Hippocampal formation (tissue), 2 donors: Measurements from ENCODE around the gene TNKS2.
"Not testable (repeated sequence)": the region's sequence is repeated elsewhere in the genome, so short reads cannot be mapped to it uniquely, and the experiment has no call there.

Experiments
- DNase-seq, 2 donors: peaks; one replicate each; lab custom pipeline; 2025; lab: John Stamatoyannopoulos, UW

The TNKS2 gene

DNA sequence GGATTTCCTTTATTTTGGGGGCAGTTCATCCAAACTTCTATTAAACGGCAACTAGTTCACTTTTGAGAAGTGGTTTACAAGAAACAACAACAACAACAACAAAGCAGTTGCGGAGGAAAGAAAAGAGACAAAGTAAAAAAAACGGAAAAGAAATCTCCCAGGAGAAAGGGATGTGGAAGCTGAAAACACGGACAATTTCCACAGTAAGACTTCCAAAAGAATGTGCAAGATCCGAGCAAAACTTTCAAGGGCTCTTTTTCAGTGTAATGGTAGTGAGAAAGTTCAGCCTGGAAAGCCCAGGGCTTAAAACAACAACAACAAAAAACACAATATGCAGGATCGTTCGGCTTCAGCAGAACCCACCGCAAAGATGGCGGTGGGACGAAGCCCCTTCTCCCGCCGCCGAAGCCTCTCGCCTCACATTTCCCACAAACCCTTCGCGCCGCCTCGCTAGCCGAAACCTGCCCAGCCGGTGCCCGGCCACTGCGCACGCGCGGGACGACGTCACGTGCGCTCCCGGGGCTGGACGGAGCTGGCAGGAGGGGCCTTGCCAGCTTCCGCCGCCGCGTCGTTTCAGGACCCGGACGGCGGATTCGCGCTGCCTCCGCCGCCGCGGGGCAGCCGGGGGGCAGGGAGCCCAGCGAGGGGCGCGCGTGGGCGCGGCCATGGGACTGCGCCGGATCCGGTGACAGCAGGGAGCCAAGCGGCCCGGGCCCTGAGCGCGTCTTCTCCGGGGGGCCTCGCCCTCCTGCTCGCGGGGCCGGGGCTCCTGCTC lies at the start of gene TNKS2:
TSS of gene TNKS2 (plus strand) at position 553 of the 775 bp plus-strand sequence. CDS start 265 bp downstream, outside the sequence.
- peak; percentile 81 to 88 for DNase-seq

- not testable (repeated sequence) for DNase-seq
Observed at GRCh38 chr10:91749592-91749991, 48.6 kb upstream of the TNKS2 start.

DNA sequence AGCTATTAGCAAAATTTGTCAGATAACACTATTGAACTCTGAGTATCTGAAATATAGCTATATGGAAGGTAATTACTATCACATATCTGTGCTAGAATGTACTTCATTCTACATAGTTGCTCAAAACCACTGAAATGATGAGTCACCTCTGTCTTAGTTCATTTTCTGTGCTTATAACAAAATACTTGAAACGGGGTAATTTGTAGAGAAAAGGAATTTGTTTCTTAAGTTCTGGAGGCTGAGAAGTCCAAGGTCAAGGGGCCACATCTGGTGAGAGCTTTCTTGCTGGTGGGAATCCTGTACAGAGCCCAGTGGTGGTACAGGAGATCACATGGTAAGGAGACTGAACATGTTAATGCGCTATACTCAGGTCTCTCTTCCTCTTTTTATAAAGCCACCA lies 41.9 kb upstream of the TNKS2 start:
- no peak for DNase-seq

DNA sequence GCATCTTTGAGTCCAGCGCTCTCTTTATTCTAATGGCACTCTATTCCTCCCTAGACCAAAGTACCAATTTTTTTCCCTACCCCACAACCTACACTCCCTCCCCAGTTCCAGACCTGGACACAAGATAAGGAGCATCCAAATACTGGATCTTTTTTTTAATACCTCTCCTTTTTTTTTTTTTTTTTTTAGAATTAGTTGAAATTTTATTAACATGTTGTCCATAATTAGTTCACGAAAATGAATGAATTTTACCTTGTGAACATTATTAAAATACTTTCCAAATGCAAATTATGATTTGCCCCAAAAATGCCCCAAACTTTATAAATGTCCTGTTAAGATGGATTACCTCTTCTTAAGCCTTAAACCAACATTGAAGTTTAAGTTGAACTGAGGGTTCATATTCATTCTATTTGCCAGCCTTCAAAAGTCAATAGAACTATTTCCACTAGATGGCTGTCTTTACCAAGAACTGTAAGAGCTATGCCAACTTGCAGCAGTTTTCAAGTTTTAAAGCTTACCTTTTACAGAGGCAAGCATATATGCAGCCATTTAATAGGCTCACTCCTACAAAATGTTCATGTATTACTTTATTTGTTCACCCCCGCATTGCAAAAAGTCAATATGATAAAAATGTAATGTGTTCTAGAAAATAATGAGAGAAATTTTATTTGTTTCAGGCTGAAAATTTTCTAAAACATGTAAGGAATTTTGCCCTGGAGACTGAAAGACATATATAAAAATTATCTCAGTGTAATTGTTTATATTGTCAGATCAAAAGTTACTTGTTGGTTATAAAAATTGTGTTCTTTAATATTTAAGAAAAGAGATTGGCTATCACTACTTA lies 39.7 kb upstream of the TNKS2 start:
- peak in 1 of 2 donors; percentile 66 for DNase-seq

- no peak for DNase-seq
Observed at GRCh38 chr10:91759581-91759986, 38.6 kb upstream of the TNKS2 start.

DNA sequence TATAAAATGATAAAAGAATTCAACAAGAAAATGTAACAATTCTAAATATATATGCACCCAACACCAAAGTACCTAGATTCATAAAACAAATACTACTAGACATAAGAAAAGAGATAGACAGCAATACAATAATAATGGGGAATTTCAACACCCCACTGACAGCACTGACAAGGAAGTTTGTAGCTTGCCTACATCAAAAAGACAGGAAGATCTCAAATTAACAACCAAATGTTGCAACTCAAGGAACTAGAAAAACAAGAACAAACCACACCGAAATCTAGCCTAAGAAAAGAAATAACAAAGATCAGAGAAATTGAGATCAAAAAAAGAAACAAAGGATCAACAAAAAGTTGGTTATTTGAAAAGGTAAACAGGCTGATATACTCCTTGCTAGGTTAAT lies 36.5 kb upstream of the TNKS2 start:
- no peak for DNase-seq

DNA sequence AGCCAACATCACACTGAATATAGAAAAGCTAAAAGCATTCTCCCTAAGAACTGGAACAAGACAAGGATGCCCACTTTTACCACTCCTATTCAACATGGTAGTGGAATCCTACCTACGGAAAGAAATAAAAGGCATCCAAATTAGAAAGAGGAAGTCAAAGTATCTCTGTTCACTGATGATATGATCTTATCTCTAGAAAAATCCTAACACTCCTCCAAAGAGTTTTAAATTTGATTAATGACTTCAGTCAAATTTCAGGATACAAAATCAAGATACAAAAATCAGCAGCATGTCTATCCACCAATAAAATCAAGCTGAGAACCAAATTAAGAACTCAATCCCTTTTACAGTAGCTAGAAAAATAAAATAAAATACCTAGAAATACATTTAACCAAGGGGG lies 35.3 kb upstream of the TNKS2 start:
- DNase-seq: no peak

DNA sequence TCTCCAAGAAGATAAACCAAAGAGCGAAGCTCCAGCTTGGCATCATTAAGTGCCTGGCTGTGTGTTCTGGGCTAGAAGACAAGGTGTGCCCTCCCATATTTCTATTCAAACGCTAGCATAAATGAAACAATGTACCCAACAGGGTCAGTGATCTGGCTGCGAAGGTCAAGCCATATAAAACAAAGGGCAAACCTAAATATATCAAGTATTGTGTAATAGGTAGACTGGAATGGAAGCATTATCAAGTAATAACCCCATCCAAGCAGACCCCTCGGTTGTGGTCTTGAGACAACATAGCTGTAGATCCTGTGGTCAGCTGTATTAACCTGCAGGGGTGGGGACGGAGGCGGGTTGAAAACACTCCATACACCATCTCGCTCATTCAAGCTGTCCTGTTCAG lies 31.6 kb upstream of the TNKS2 start:
- no peak for DNase-seq

DNA sequence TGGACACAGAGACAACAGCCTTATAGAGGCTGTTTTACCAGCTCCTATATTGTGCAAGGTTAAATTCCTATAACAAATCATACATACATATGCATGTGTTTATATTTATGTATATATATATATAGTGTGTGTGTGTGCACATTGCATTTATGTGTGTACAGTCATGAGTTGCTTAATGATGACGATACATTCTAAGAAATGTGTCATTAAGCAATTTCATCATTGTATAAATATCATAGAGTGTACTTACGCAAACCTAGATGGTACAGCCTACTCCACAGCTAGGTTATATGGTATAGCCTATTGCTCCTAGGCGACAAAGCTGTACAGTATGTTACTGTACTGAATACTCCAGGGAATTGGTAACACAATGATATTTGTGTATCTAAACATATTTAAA lies 30.1 kb upstream of the TNKS2 start:
- DNase-seq: no peak

DNA sequence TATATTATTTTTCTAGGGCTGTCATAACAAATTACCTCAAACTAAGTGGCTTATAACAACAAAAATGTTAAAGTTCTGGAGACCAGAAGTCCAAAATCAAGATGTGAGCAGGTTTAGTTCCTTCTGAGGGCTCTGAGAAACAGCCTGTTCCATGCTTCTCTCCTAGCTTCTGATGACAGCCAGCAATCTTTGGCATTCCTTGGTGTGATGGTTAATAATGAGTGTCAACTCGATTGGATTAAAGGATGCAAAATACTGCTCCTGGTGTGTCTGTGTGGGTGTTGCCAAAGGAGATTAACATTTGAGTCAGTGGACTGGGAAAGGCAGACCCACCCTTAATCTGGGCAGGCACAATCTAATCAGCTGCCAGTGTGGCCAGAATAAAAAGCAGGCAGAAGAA lies 26.3 kb upstream of the TNKS2 start:
- no peak for DNase-seq

- DNase-seq: no peak
Observed at GRCh38 chr10:91772461-91772860, 25.8 kb upstream of the TNKS2 start.

DNA sequence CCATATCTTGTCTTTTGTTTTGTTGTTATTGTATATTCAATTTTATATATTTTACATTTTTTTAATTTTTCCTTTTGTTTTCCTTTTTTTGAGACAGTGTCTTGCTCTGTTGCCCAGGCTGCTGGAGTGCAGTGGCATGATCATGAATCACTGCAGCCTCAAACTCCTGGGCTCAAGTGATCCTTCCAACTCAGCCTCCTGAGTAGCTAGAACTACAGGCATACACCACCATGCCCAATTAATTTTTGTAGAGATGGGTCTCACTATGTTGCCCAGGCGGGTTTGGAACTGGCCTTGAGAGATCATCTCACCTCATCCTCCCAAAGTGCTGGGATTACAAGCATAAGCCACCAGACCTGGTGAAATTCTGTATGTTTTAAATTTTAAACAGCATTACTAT lies 25.4 kb upstream of the TNKS2 start:
- DNase-seq: no peak

DNA sequence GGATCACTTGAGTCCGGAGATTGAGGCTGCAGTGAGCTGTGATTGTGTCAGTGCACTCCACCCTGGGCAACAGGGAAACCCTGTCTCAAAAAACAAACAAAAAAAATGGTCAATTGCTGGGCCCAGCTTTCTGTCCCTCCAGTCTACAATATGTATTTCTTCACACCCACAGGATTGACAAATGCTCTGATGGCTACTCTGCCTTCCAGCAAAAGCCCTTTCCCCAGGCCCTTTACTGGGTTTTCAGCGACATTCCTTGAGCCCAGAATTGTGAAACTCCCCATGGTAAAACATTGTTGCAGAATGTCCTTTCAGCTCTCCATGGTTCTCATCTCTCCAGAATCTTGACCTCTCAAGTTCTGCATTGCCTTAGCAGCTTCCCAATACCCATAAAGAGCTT lies 23.7 kb upstream of the TNKS2 start:
- no peak for DNase-seq

DNA sequence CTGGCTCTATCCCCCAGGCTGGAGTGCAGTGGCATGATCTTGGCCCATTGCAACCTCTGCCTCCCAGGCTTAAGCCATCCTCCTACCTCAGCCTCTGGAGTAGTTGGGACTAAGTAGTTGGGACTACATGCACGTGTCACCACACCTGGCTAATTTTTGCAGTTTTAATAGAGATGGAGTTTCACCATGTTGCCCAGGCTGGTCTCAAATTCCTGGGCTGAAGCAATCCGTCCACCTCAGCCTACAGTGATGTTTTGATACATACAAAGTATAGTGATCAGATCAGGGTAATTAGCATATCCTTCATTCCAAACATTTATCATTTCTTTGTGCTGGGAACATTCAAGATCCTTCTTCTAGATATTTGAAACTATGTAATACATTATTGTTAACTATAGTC lies 22.5 kb upstream of the TNKS2 start:
- no peak for DNase-seq

DNA sequence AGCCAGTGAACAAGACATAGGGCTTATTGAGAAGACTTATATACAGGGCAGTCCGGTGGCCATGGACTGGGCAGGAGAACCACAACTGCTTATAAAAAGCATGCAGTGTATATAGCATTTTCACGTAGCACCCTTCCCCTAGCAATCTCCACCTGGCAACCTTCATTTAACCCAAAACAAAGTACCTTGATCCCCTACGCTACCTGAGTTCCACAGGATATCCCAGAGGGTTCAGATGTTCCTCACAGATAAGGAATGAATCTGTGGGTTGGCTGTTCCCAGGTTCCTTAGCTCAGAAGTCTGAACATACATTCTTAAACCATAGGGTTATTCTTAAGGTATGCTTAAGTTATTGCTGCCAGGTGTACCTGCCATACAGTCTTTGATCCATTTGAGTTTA lies 22.0 kb upstream of the TNKS2 start:
- DNase-seq: no peak

DNA sequence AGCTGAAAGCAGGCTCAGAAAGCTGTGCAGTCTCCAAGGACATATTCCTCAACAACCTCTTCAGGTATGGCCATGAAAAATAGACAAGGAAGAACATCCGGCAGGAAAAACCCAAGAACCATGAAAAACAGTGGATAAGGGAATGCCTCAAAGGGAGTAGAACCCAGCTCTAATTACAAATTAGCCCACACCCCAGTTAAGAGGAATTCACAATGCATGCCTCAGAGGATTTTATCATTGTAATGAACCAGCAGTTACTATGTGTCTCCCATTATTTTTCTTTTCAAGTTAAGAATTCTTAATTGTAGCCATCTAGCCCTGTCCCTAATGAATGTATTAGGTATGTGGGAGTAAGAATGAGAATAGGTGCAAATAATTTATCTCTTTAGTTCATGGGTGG lies 19.7 kb upstream of the TNKS2 start:
- DNase-seq: no peak

DNA sequence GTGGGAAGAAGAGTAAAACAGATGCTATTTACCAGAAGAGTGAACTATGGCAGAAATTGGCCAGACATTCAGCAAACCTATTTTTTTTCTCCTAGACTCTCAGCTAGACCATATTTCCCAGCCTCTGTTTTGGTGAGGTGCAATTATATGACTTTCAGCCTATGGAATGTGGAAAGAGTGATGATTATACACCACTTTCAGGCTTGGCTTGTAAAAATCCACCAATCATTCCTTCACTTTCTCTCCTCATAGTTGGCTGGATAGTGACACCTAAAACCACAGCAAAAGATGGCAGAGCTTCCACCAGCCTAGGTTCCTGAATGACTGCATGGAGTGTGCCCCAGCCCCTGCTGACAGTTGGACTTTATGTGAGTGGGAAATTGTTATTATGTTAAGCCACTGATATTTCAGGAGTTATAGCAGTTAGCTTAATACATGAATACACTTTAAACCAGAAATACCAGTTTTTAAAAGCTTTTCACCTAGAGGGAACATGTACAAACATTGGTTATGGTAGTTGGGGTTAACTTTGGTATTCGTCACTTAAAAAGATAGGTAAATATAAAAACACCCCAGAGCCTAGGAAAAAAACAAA lies 19.1 kb upstream of the TNKS2 start:
- no peak for DNase-seq

DNA sequence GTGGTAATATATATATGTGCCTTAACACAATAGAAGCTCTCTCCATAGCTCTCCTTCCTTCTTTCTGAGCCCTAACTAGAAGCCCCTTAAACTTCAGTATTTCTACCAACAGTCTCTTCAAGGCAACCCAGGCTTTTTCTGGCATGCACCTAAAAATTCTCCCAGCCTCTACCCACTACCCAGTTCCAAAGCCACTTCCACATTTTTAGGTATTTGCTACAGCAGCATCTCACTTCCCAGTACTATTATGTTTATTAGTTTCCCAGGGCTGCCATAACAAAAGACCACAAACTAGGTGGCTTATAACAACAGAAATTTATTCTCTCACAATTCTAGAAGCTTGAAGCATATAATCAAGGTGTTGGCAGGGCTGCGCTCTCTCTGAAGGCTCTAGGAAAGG lies 15.7 kb upstream of the TNKS2 start:
- no peak for DNase-seq

GRCh38 chr10:91785830-91786229 lies 12.4 kb upstream of the TNKS2 start:
- DNase-seq: no peak

- no peak for DNase-seq
Observed at GRCh38 chr10:91787258-91787657, 11.0 kb upstream of the TNKS2 start.

DNA sequence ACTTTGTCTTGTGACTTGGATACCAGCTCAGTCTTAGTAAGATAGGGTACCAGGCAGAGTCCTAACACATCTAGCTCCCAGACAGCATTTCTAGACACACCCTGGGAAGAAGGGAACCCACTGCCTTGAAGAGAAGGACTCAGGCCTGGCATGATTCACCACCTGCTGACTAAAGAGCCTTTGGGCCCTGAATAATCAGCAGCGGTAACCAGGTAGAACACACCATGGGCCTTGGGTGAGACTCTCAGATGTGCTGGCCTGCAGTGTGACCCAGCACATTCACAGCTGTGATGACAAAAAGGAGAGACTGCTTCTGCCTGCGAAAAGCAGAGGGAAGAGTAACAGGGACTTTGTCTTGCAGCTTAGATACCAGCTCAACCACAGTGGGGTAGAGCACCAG lies 10.4 kb upstream of the TNKS2 start:
- no peak for DNase-seq

GRCh38 chr10:91788527-91788926 lies 9.7 kb upstream of the TNKS2 start:
- DNase-seq: no peak
